ENCODE measurements around the gene VWA3B. TPM values are rescaled to one million over a fixed set of nuclear protein-coding genes. Genes with fewer than 3 reads are reported as not detected.

Gene VWA3B
- total and polyA plus RNA-seq, 2 donors (not counting 3 experiments of a cell fraction or from before 2014, with no cell fraction given), result not detected

Other genes with a start within 250 kb of the VWA3B start
- 24.1 and 28.6 TPM in 2 replicates for gene TMEM131, start 91.2 kb upstream of the VWA3B start, total RNA-seq
- 11.1 and 12.2 TPM in 2 replicates for gene TMEM131, start 91.2 kb upstream of the VWA3B start, polyA plus RNA-seq

Measured in endothelial cell of umbilical vein (primary cell).